ENCODE data around the gene RBM46.

GRCh38 chr4:154744341-154744926, 36.6 kb upstream of the RBM46 start:
- peak; percentile 2 for TF ChIP-seq CTCF (IDR thresholded peaks at IDR 0.05; ENCODE audit: poor library complexity)
- TF ChIP-seq EZH2 (IDR thresholded peaks at IDR 0.05; ENCODE audit: borderline replicate concordance): peak; percentile 8
